GM23338 (cell line): ENCODE measurements around the gene E4F1.
A peak's percentile ranks its signal among the peaks of the same experiment; 100 is the strongest.

ENCODE experiments used
- CREB1 ChIP-seq: fragments of 250-450 bp; sonication (Bioruptor Pico); IDR thresholded peaks from 2 replicates; pipeline ENCODE4 v1.5.0; 2020; ENCODE audit warnings: low read depth, mild to moderate bottlenecking, moderate library complexity
- EZH2 ChIP-seq: fragments of 200-600 bp; sonication (generic); IDR thresholded peaks from one replicate; pipeline ENCODE4 v1.8.0; 2017; ENCODE audit warnings: antibody characterized with exemption, mild to moderate bottlenecking, low read depth; ENCODE audit not compliant: unreplicated experiment
- POLR2AphosphoS5 ChIP-seq: IDR thresholded peaks from 2 replicates; pipeline ENCODE4 v1.6.1; 2016; ENCODE audit warnings: antibody characterized with exemption, low read depth
- TF ChIP-seq, protein P1 (sequence below), 2 experiments: fragments of 200-600 bp in 1 of 2; sonication (generic) in 1 of 2; conservative IDR thresholded peaks; 2 replicates each; pipeline versions ENCODE4 v1.5.1 to v1.6.1; 2016 to 2017; ENCODE audit warnings: antibody characterized with exemption in 2 of 2, low read depth in 2 of 2, mild to moderate bottlenecking in 2 of 2, moderate library complexity in 1 of 2
- TF ChIP-seq, protein P2 (sequence below): IDR thresholded peaks from 2 replicates; pipeline ENCODE4 v1.6.1; 2016; ENCODE audit warnings: antibody characterized with exemption

DNA sequence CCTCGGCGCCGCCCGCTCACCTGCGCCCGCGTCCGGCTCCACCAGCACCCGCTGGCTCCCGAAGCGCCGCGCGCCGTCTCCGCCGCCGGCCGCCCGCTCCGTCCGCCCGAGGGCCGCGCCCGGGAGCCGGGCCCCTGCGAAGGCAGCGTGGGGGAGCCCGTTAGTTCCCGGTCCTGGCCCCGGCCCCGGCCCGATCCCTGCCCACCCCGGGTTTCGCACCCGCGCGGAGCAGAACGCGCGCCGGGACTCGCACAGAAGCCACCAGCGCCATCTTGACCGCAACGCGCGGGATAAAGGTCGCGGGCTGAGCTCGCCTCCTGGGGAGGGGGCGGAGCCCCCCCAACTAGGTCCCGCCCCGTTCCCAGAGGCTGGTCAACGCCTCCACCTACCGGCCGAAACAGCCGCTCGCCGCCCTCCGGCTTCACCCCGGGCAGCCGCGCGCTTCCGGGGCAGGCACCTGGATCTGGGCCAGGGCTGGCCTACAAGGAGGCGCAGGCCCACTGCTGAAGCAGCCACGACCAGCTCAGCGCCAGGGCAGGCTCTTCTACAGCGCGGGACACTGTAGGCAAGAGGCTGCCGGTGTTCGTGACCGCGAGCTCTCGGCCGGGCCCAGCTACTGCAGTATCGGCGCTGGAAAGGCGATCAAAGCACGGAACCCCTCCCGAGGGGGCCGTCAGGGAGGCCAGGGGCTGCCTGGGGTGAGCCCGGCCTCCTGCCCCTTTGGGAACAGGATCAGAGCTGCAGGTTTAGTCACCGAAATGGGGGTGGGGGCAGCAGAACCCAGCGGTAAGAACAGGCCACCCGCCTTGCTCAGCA is 28.1 kb downstream of the E4F1 start, which contains the start of gene ECI1:
- TF ChIP-seq, protein P1, sequence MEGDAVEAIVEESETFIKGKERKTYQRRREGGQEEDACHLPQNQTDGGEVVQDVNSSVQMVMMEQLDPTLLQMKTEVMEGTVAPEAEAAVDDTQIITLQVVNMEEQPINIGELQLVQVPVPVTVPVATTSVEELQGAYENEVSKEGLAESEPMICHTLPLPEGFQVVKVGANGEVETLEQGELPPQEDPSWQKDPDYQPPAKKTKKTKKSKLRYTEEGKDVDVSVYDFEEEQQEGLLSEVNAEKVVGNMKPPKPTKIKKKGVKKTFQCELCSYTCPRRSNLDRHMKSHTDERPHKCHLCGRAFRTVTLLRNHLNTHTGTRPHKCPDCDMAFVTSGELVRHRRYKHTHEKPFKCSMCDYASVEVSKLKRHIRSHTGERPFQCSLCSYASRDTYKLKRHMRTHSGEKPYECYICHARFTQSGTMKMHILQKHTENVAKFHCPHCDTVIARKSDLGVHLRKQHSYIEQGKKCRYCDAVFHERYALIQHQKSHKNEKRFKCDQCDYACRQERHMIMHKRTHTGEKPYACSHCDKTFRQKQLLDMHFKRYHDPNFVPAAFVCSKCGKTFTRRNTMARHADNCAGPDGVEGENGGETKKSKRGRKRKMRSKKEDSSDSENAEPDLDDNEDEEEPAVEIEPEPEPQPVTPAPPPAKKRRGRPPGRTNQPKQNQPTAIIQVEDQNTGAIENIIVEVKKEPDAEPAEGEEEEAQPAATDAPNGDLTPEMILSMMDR (conservative IDR thresholded peaks at IDR 0.05; ENCODE audit: low read depth in 2 of 2): peak; percentile 45 to 68
- TF ChIP-seq CREB1 (CRISPR knock-in tag) (no peak), EZH2 (no peak), POLR2AphosphoS5 (peak; percentile 85)
- TF ChIP-seq, protein P2, sequence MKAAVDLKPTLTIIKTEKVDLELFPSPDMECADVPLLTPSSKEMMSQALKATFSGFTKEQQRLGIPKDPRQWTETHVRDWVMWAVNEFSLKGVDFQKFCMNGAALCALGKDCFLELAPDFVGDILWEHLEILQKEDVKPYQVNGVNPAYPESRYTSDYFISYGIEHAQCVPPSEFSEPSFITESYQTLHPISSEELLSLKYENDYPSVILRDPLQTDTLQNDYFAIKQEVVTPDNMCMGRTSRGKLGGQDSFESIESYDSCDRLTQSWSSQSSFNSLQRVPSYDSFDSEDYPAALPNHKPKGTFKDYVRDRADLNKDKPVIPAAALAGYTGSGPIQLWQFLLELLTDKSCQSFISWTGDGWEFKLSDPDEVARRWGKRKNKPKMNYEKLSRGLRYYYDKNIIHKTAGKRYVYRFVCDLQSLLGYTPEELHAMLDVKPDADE: peak; percentile 55; the same call in 1 of the 2 replicates
